C4-2B (cell line): Measurements from ENCODE around the gene ATRNL1.

Experiments
- CTCF ChIP-seq: fragments of 450-650 bp; conservative IDR thresholded peaks from 2 replicates; pipeline ENCODE4 v1.5.1; 2017; ENCODE audit warnings: mild to moderate bottlenecking
- ZFX ChIP-seq: fragments of 450-650 bp; IDR thresholded peaks from 2 replicates; pipeline ENCODE4 v1.6.1; 2017

GRCh38 chr10:115898242-115898641 lies 805.1 kb downstream of the ATRNL1 start:
- TF ChIP-seq CTCF (peak; percentile 23), ZFX (no peak)
